GM19193 (cell line): ENCODE measurements around the gene ATP2A2.

Source experiments
- POLR2A ChIP-seq: IDR thresholded peaks from 4 replicates; pipeline ENCODE4 v1.6.1; 2011; ENCODE audit not compliant: insufficient read depth, insufficient read length; ENCODE audit errors: extremely low read depth

Gene ATP2A2

DNA sequence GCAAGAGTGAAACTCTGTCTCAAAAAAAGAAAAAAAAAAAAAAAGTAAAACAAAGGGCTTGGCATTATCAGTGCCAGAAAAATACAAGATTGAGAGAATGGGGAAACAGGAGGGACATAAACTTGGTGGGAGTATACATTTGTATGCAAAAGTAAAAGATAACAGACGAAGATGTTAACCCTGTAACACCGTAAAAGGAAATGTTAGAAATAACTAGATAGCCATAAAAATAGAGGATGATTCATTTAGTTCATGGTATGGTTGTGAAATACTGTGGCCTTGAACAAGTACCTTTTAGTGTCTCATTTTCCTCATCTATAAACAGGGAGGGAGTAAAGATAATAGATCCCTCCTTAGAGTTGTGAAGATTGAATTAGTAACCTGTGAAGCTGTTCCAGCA lies 33.3 kb downstream of the ATP2A2 start:
- TF ChIP-seq POLR2A = no peak

DNA sequence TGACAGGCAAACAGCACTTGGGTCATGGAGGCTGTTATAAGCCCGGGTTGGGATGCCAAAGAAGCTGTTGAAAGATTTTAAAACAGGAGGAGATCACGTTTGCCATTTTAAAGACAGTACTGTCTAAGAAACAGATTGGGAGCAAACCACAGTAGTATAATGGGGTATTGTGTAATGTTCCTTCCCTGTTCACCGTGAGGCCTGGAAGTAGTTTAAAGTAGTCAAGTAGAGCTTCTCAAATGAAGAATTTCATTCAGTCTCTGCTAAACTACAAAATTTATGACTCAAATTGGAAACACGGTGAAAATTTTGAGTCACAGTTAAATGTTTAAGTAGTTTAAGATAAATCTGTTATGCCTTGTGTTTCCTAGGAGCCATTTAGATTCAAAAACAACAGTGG lies 35.8 kb downstream of the ATP2A2 start:
- TF ChIP-seq POLR2A = no peak

DNA sequence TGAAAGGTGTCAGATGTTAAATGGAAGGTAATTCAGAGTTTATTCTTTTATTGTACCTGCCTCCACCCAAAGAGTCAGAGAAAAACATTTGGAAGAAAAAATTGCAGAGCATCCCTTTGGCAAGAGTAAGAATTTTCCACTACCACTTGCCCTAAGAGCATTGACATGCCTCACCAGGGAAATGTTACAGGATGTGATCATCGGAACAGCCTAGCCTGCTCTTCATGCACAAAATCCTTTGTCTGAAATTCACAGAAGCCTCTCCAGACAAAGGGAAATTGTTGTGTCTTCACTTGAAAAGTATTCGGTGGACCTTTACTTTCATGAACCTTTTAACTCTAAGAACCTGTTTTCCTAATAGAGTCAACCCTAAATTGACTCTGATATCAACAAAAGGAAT lies 36.9 kb downstream of the ATP2A2 start:
- TF ChIP-seq POLR2A = no peak

- no peak for TF ChIP-seq POLR2A
Observed at GRCh38 chr12:110320550-110320949, 39.5 kb downstream of the ATP2A2 start.

GRCh38 chr12:110329710-110330109 lies 48.7 kb downstream of the ATP2A2 start:
- TF ChIP-seq POLR2A = no peak

DNA sequence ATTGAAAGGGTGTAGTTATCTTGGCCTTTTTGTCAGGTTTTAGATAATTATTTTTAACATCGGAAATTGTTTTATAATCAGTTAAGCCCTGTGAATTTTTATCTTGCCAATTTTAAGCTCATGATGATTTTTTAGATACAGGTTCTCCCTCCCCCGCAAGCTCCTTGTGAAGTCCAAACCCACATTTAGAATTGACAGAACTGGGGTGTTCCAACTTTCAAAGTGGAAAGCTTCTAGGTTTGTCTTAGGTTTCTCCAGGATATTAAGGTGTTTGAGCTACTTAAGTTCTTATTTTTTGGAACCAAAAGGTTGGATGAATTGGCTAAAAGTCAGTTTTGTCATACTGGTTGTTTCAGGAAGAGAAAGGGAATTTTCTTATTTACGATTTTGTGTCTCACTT lies 49.1 kb downstream of the ATP2A2 start:
- no peak for TF ChIP-seq POLR2A

- no peak for TF ChIP-seq POLR2A
Observed at GRCh38 chr12:110330544-110330943, 49.5 kb downstream of the ATP2A2 start.

GRCh38 chr12:110333201-110333600 lies 52.2 kb downstream of the ATP2A2 start:
- no peak for TF ChIP-seq POLR2A

- TF ChIP-seq POLR2A = no peak
Observed at GRCh38 chr12:110335481-110336045, 54.5 kb downstream of the ATP2A2 start.

DNA sequence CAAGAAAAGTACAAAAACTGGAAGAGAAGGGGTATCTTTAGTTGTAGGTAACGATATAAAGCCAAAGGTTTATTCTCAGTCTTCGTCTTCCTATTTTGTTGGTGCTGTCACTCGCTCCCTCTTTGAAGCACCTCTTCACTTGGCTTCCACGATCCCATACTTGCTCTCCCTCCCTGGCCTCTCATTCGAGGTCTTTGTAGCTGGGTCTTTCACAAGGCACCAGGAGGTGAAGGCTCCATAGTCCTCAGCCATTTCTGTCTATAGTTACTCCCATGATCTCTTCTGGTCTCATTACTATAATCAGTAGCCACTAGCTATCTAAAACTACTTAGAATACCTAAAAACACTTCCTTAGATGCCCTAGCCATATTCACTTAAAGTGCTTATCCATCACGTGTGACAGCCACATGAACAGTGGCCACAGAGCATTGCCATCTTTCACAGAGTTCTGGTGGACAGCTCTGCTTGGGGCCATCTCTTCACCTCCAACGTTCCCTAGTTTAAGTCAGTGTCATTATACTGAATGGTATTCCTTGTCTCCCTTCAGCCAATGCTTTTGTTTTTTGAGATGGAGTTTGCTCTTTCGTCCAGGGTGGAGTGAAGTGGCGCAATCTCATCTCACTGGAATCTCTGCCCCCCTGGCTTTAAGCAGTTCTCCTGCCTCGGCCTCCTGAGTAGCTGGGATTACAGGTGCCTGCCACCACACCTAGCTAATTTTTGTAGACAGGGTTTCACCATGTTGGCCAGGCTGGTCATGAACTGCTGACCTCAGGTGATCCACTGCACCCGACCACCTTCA lies 57.1 kb downstream of the ATP2A2 start:
- TF ChIP-seq POLR2A = no peak

- no peak for TF ChIP-seq POLR2A
Observed at GRCh38 chr12:110338754-110339153, 57.7 kb downstream of the ATP2A2 start.

- TF ChIP-seq POLR2A = no peak
Observed at GRCh38 chr12:110339184-110339952, 58.3 kb downstream of the ATP2A2 start.

GRCh38 chr12:110340706-110341105 lies 59.7 kb downstream of the ATP2A2 start:
- no peak for TF ChIP-seq POLR2A

DNA sequence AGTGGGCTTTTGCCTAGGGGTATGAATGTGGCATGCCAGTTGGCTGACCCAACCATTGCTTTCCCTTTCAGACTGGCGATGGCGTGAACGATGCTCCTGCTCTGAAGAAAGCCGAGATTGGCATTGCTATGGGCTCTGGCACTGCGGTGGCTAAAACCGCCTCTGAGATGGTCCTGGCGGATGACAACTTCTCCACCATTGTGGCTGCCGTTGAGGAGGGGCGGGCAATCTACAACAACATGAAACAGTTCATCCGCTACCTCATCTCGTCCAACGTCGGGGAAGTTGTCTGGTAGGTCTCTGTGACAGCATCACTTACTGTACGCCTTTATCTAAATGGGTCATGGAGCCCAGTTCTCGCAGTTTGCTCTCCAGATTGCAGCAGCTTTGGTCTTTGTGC lies 61.1 kb downstream of the ATP2A2 start:
- no peak for TF ChIP-seq POLR2A

DNA sequence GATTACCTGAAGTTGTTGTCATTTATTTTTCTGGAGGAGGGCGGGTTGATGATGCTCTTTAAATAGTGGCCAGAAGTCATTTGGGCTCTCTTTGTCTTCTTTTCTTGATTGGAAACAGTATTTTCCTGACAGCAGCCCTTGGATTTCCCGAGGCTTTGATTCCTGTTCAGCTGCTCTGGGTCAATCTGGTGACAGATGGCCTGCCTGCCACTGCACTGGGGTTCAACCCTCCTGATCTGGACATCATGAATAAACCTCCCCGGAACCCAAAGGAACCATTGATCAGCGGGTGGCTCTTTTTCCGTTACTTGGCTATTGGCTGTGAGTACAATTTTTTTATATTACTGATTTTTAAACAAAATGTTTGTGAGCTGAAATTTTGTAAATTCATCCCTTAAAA lies 62.1 kb downstream of the ATP2A2 start:
- no peak for TF ChIP-seq POLR2A
